ENCODE results near the gene TOP2B.

TOP2B gene

DNA sequence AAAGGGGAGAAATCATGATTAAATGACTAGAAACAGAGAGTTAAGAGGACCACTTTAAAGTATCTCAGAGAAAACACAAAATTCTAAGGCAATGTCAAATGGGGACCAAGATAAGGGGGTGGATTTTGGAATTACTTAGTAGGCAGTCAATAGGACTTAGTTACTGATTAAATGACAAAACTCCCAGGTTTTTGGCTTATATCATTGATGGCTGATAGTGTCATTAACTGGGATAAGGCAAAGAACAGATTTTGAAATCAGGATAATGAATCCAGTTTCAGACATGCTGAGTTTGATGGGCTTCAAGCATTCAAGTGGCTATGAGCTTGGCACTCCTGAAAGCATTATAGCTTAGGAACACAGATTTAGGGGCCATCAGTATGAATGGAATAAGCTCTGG is 53.9 kb downstream of the TOP2B start:
- DNase-seq = no peak

DNA sequence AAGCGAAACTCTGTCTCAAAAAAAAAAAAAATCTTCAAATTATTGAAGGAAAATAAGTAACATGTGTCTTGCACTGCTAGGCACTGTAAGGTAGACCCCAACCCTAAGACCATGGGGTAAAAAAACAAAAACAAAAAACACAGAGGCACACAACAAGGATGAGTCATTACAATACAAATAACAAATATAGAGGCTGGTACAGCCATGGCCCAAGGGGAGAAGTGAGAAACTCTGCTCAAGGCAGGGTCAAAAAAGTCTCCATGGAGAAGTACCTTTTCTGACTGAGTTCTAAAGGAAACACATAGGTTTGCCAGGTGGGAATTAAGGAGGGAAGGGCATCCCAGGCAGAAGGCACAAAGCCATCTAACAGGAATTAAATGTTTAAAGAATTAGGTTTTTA is 54.5 kb downstream of the TOP2B start:
- no peak for DNase-seq

DNA sequence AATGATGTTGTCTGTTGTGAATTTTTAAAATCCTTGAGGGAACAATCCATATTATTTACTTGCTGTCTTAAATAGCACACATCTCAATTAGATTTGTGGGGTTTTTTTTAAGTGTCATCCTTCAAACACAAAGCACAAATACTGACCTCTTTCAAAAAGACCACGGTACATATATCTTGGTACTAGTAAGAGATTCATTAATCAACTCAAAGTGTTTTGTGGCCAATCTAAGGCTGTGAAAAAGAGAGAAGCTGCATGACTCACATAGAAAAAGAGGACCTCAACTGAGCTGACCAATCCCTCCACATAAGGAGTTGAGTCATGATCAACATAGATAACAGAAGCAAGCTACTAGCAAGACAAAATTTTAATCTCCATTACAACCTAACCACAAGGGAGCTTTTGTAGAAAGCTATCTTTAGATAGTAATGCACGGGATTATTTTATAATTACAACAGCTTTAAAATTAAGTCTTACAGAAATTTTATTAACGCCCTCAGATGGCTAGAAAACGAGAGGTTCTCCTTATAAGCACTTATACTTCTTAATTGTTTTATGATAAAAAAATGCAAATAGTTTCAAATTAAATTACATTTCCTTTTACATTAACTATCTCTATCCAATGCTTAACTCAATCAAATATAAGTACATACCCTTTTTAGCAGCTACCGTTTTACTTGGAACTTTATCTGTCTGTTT is 60.5 kb downstream of the TOP2B start:
- DNase-seq = peak; percentile 85 to 86

DNA sequence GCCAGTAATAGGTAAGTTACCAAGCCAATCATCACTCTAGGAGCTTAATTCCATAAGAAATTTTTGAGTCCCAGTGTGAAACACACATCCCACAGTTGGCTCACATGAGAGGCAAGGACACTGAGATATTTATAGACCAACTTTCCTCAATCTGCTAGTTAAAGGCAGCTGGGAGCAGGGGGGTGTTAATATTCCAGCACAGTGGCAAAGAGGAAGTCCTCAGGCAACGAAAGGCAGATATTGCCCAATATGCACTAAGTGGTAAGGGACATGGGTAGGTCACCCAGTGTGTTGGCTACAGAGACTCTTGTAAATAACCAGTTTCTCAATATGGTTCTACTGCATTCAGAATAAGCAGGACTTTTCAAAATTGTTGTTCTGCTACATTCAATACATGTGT is 61.0 kb downstream of the TOP2B start:
- DNase-seq = peak; percentile 54 to 65

DNA sequence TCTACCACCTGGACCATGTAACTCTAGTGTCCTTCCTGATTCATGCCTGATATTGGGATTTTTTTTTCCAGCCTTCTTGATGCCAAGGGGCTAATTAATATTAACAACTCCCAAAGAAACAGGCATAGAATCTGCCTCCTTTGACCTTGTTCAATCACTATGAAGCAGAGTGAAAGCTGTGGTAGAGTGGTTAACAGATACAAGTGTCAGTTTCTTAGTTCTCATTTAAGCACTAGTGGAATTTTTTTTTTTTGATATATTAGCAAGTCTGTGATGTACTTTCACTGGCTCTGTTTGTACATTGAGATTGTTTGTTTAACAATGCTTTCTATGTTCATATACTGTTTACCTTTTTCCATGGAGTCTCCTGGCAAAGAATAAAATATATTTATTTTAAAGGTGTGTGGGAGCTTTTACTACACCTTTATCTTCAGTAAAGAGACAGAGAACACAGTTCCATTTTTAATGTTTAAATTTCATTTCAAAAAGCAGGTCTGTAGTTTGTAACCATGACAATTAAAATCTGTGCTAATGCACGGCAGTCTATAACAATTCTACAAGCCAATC is 67.1 kb downstream of the TOP2B start:
- DNase-seq = no peak

DNA sequence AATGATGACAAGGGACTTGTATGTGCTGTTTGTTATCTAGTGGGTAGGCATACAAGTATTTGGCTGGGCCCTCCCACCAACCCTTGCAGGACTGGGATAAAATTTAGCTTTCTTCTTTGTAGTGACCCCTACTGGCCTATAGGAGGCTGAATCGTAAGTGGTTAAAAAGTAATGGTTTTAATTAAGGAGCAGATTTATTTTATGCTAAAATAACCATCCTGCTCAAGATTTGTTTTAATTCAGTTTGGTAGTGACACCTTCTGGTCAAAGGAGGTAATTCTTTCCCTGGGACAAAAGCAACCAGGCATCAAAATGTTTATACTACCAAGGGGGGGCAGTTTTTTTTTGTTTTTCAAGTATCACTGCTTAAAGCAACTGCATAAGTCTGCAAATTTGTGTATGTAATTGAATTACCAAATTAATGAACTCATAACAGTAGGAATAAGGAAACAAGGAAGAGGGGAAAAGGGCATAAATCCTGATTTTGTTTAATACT is 70.7 kb downstream of the TOP2B start:
- DNase-seq = peak; percentile 61 to 73

DNA sequence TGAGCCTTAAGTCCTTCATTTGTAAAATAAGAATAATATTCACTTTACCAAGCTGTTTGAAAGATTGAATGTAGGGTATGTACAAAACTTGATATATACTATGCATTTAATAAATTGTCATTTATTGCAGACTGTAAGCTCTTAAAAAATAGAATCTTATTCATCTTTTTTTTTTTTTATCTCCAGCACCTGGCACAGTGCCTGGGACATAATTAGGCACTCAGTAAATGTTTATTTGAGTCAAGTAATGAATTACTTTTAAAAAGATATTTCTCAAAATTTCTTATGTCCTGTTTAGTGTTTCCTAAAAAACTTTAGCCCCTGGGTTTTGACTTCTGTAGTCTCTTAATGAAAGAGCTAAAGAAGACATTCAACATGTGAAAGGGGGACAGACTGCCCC is 71.7 kb downstream of the TOP2B start:
- no peak for DNase-seq

DNA sequence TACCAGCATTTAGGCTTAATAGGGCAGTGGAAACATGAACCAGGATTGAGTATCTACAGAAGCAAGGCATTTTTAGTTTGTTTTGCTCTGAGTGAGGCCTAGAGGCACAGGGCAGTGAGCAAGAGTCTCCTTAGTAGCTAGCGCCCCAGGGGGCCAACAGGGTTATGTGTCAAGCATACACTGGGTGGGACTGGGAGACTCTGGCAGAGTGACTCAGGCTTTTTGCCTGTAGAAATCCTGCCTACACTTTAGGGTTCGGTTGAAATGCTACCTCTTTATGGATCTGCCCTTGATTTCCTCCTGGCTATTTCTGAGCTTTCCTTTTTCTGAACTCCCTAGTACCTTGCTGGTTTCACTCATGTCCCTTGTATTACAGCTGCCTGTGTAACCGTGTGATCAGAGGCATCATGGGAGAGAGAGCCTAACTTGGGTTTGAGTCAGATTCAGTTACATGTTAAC is 72.2 kb downstream of the TOP2B start:
- DNase-seq = peak; percentile 6 to 8

DNA sequence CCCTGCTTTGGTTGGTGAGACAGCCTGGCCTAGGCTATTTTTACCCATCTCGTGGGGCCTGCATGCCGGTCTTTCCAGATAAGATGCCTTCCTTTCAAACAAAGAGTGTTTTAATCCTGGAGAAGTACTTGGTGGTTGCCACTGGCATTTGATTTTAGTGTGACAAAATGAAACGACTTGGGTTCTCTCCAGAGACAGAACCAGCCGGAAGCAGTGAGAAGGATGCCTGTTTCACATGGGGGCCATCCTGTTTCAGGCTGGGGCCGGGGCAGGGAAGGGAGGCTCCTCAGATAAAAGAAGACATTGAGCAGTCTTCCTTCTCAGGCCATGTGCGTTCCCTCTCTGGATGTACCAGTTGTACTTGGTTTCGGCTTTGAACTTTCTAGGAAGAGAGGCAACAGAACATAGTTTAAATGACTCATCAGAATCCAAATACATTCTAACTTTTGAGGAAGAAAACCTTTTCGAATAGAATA is 74.9 kb downstream of the TOP2B start:
- no peak for DNase-seq

DNA sequence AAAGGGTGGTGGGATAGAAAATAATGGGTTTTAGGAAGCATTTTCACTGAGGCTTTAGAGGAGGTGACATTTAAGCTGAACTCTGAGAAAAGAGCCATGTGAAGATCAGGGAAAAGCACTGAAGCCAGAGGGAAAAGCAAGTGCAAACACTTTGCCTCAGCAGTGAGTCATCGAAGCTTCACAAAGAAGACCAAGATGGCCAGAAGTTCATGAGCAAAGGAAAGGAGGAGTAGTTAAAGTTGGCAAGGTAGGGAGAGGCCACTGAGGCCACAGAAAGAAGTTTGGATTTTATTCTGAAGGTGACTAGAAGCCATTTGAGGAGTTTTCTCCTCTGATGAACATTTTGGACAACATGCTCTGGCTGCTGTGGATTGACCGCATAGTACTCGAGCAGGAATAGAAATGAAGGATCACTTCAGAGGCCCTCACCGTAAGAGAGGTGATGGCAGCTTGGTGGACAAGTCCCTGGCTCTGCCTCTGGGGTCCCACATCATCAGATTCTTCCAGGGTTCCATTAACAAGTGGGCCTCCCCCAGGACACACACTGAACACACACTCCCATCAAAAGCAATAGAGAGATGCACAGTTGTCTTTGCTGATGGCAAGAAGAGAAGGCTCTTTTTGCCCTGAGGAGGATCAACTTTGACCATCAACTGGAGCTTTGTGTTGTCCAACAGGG is 75.5 kb downstream of the TOP2B start:
- DNase-seq = no peak

DNA sequence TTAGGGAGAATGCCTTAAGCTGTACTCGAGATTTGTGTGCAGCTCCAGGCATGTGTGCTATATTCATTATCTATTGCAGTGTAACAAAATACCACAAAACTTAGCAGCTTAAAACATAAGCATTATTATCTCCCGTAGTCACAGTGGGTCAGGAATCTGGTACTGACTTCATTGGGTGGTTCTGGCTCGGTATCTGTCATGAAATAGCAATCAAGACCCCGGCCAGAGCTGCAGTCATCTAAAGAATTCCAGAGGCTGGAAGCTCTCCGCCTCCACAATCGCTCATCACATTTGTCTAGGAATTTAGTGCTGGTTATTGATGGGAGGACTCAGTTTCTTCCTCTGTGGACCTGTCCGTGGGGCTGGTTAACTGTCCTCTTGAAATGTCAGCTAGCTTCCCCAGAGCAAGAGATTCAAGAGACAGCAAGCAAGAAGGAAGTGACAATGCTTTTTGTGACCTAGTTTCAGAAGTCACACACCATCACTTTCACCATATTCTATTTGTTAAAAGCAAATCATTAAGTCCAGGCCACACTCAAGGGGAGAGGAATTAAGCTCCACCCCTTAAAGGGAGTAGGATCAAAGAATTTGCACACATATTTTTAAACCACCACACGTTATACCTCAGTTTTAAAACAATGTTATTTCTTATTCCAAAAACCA is 76.1 kb downstream of the TOP2B start:
- no peak for DNase-seq

DNA sequence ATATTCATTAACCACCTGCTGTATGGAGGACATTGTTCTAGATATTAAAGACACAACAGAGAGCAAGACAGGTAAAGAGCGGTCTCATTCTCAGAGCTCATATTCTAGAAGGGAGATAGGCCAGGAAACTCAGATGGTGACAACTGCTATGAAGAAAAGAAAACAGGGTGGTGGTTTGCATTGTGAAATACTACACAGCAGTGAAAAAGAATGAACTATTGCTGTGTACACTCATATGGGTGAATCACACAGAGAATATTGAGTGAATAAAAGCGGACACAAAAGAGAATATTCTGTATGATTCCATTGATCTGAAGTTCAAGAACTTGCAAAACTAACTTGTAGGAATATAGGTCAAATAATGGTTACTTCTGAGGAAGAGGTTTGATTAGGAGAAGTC is 76.7 kb downstream of the TOP2B start:
- DNase-seq = no peak

DNA sequence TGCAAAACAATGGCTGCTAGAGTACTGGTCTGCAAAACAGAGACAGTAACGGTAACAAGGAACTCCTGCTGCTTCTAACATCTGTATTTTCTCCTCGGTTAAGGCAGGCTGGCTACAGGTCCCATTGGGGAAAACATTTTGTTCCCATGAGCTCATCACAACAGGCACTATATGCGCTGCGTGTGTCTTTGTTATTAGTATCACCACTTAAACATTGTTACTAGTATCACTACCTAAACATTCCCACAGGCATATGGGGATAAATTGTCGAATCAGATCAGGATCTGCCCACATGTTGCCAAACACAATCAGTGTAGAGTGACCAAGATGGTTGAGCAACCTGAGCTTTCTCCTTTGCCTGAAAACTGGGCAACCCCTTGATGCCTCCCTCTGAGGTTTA is 77.2 kb downstream of the TOP2B start:
- DNase-seq = no peak

DNA sequence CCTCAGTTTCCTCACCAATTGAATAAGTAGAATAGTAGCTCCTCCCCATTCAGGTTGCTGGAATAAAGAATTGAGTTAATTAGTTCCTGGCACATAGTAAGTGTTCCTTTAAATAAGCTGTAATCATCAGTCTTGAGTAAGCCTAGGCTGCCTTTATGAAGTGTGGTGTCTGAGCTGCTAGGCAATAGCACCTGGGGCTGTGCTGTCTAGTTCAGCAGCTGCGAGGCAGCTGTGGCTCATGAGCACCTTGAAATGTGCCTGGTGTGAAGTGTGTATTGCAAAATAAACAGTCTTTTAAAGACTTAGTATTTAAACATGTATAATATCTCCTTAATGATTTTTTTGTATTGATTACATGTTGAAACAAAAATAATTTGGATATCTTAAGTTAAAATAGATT is 77.6 kb downstream of the TOP2B start:
- no peak for DNase-seq

DNA sequence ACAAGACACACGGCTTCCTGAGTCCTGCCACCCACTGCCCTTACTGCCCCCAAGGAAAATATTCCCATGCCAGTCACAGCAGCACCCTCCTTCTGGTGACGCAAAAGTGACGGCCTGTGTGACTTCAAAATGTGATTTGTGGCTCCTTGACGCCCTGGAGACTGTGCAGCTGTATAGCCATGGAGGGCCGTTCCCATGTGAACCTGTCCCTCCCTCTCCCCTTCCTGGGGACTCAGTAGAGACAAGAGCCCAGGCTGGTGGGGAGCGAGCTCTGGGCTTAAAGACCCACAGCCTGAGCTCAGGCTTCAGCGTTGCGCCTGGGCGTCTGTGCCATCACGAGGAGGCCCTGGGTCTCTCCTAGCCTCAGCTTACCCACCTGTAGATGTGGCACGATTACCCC is 78.2 kb downstream of the TOP2B start:
- DNase-seq = no peak

DNA sequence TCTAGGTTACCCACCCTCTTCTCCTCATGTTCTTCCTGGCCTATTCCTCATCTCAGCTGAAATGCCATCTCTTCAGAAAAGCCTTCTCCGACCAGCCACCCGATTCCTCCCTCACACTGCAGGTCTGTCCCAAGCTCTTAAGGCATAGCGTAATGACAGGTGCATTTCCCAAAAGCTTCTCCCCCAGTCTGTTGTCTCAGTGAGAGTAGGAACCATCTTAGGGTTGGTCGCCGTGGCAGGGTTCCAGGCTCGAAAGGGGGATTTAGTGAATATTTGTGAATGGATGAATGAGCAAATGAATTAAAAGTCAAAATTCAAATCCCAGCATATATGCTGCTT is 78.6 kb downstream of the TOP2B start:
- DNase-seq = no peak

DNA sequence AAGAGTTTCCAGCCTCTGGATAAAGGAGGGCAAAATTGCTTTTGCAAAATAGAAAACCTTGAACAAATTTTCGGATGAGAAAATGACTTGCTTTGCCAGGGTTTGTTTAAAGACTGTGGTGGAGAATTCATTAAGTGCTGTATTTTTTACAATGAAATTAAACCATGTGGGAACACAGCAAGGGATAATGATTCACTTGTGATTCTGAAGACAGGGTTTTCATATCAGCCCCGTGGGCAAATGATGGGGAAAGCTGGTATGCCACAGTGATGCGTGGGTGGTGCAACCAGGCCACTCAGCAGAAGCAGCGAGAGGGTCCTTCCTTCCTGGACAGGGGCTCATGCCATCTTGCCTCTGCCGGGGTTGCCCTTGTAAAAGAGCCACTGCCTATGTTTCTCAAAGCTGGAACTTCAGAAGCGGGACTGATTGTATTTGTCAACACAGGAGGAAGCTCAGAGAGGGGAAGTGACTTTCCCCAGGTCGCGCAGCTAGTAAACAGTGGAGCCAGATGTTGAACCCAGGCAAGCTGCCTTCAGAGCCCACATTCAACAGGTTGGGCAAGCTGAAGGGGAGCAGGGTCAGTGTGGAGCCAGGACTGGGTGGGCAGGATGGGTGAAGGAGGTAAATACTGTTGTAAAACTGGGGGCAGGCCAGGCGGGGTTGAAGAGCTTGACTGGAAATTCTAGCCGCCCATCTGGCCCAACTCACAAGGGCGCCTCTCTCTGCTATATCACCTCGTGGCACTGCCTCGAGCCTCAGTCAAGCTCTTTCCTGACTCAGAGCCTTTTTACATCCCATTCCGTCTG is 79.1 kb downstream of the TOP2B start:
- DNase-seq = no peak

DNA sequence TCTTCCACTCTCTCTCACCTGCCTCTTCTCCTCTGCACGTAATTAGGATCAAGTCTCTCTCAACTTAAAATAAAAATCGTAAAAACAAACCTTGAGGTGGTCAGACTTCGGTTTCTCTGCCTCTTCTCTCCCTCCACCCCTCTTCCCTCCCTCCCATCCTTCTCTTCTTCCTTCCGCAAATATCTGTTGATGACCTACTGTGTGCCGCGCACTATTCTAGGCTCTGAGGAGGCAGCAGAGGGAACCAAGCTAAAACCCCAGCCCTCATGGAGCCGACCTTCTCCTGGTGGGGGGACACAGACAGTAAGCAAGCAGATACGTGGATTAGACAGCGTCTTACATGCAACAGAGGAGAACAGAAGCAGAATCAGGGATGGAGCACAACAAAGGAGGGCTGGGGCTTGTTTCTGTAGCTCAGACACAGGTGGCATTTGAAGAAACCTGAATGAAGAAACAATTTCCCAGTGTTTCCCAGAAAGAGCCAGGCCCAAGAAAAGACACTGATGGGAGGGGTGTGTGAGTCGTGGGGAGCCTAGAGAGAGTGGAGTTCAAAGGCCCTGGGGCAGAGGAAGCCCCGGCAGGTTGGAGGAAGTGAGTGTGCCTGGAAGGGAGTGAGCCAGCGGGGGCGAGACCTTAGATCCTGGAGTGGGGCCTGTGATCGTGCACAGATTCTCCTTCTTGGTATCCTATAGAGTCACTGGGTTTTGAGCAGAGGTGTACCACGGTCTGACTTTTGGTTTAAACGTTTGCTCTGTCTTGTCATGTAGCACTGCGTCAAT is 80.5 kb downstream of the TOP2B start:
- no peak for DNase-seq

DNA sequence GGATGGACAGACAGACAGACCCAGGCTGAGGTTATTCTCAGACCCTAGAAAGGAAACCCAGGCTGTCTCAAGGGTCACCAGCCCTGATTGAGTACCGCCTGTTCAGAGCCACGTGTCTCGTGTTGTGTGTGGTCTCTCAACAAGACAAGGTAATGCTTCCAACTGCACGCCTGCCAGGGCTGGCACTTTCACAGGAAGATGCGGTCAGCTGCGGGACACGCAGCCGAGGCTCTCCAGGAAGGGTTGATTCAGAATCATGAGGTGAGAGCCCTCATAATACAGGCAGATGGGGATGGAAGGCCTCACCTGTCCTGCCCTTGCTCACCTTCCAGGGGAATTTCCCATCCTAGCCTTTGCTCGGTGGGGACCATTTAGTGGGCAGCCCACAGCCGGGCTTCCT is 81.4 kb downstream of the TOP2B start:
- DNase-seq = no peak

DNA sequence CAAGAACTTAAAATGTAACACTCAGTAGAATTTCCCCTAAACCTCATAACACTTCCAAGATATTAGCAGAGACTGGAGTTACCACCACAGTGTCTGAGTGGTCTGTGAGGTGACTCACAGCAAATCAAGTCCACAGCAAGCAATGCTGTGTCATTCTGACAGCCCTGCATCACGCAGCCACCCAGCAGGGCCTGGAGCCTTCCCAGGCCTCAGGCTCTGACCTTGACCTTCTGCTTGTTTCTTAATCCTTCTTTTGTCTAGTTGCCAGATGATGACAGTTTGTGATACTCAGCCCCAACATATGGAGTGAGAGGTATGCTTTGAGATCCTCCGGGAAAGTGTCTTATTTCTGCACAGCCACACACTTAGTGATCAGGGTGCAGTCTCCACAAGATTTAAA is 82.5 kb downstream of the TOP2B start:
- DNase-seq = no peak

DNA sequence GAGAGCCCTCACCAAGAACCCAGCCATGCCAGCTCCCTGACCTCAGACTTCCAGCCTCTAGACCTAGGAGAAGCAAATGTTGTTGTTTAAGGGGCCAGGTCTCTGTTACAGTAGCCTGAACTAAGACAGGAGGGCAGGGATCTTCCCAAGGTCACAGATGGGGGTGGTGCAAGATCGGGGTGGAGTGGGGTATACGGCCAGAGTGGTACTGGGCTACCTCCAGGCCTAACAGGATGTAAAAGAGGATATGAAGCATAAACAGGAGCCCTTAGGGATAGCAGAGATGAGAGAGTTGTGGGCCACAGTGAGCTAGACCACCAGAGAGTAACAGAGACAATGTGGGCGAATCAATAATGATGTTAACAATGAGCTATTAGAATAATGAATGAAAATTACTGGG is 82.9 kb downstream of the TOP2B start:
- no peak for DNase-seq

DNA sequence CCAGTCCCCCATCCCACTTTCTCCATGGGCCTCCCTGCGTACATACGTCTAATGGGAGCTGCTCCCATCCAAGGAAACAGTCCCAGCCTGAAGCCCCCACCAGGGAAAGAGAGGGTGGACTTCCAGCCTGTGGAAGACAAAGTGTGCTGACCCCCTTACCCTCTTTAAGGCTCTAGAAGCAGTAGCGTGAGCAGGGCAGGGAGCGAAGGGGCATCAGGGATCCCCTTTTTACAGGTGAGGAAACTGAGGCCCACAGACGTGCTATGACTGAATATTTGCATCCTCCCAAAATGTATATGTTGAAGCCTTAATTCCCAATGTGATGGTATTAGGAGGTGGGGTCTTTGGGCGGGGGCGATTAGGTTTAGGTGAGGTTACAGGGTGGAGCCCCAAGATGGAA is 83.4 kb downstream of the TOP2B start:
- no peak for DNase-seq

Data from Kasumi-1 (cell line).